K562 (cell line): ENCODE measurements around the gene TGFBR3L. TPM values are rescaled to one million over a fixed set of nuclear protein-coding genes. Genes with fewer than 3 reads are reported as not detected.

ENCODE experiments used
- ATAC-seq: fragments of 200-7000 bp; cut with Tn5 transposase; 3 replicates; pipeline ENCODE4 v1.9.1; 2020; ENCODE audit warnings: moderate library complexity
- BruUV-seq: library from RNA; stranded (reverse); fragments of 400-500 nt; replicated peaks from 2 replicates; lab custom pipeline; 2021; lab: Mats Ljungman, UMichigan
- CTCF ChIA-PET: fragments of 300-600 bp; formaldehyde crosslinking; extraction: SDS; loops from one replicate; lab custom pipeline; 2021; ENCODE audit warnings: low intra/inter-chr PET ratio; lab: Yijun Ruan, JAX
- POLR2A ChIA-PET: fragments of 300-600, 350-650 bp; sonication (Branson Sonifier 250); formaldehyde crosslinking; extraction: SDS; loops from one replicate; lab custom pipeline; 2021; ENCODE audit warnings: antibody characterized with exemption, inconsistent platforms; lab: Yijun Ruan, JAX
- DNase-seq, 4 experiments: peaks; one replicate each; pipeline versions ENCODE4 v3.0.0 to v3.0.0-alpha.2; 2011 to 2018; ENCODE audit warnings: low spot score in 3 of 4, mixed read lengths in 3 of 4; ENCODE audit errors: extremely low read depth in 1 of 4
- FAIRE-seq: peaks from 2 replicates; lab custom pipeline; 2011; peaks lifted over from hg19 to GRCh38; lab: Jason Lieb, UNC
- H2AFZ ChIP-seq: 2 replicates; pipeline ENCODE4 v1.6.0; 2011; ENCODE audit warnings: low read depth, low read length, control low read depth, inconsistent platforms
- H3K27ac ChIP-seq: fragments of 200-600 bp; 3 replicates; pipeline ENCODE4 v1.8.0; 2011; ENCODE audit warnings: low read depth, mild to moderate bottlenecking, control low read depth, inconsistent platforms, low read length, moderate library complexity, mixed read lengths; ENCODE audit errors: extremely low read depth
- H3K27me3 ChIP-seq, 2 experiments: fragments of 300-600 bp in 1 of 2; 2 replicates in 1 of 2; 3 replicates in 1 of 2; pipeline versions ENCODE4 v1.6.0 to v1.8.0; 2011; ENCODE audit warnings: inconsistent platforms in 2 of 2, low read length in 2 of 2, mild to moderate bottlenecking in 1 of 2, mixed read lengths in 1 of 2, moderate library complexity in 1 of 2; ENCODE audit not compliant: control insufficient read depth in 2 of 2, insufficient read depth in 2 of 2
- H3K36me3 ChIP-seq: fragments of 300-600 bp; 3 replicates; pipeline ENCODE4 v1.8.0; 2011; ENCODE audit warnings: mild to moderate bottlenecking, low read length, inconsistent platforms; ENCODE audit not compliant: control insufficient read depth, insufficient read depth
- H3K4me1 ChIP-seq, 2 experiments: fragments of 200-600 bp in 1 of 2; replicated peaks in 1 of 2; 2 replicates in 1 of 2; 3 replicates in 1 of 2; pipeline versions ENCODE4 v1.5.1 to v1.8.0; 2011; ENCODE audit warnings: inconsistent platforms in 2 of 2, low read length in 2 of 2, mild to moderate bottlenecking in 1 of 2, mixed read lengths in 1 of 2, moderate library complexity in 1 of 2; ENCODE audit not compliant: control insufficient read depth in 2 of 2, insufficient read depth in 2 of 2
- H3K4me2 ChIP-seq: 2 replicates; pipeline ENCODE4 v1.6.1; 2011; ENCODE audit warnings: low read length, control low read depth, inconsistent platforms, mixed read lengths; ENCODE audit not compliant: insufficient read depth
- H3K4me3 ChIP-seq: fragments of 200-600 bp; sonication (generic), shearing (Covaris generic); 2 replicates; pipeline ENCODE4 v1.5.1; 2016; ENCODE audit warnings: control low read depth, inconsistent platforms
- H3K79me2 ChIP-seq: fragments of 200-600 bp; 3 replicates; pipeline ENCODE4 v1.8.0; 2011; ENCODE audit warnings: low read length, inconsistent platforms; ENCODE audit not compliant: control insufficient read depth, insufficient read depth
- H3K9ac ChIP-seq, 2 experiments: 2 replicates each; pipeline versions ENCODE4 v1.6.0 to v1.6.1; 2011; ENCODE audit warnings: low read depth in 2 of 2, low read length in 2 of 2, control low read depth in 1 of 2, inconsistent platforms in 1 of 2, mild to moderate bottlenecking in 1 of 2, mixed read lengths in 1 of 2; ENCODE audit not compliant: insufficient read depth in 1 of 2
- H3K9me1 ChIP-seq: one replicate; pipeline ENCODE4 v1.6.0; 2011; ENCODE audit warnings: inconsistent platforms, mild to moderate bottlenecking, low read length, moderate library complexity; ENCODE audit not compliant: control insufficient read depth, insufficient read depth
- H3K9me3 ChIP-seq: replicated peaks from 2 replicates; pipeline ENCODE4 v1.5.1; 2011; ENCODE audit warnings: low read depth, low read length, inconsistent platforms; ENCODE audit not compliant: control insufficient read depth, insufficient read depth
- H4K20me1 ChIP-seq: replicated peaks from 2 replicates; pipeline ENCODE4 v1.6.1; 2011; ENCODE audit warnings: low read length, inconsistent platforms, mixed read lengths; ENCODE audit not compliant: control insufficient read depth, insufficient read depth
- ETS1 ChIP-seq: conservative IDR thresholded peaks from 2 replicates; pipeline ENCODE4 v1.6.1; 2011; ENCODE audit warnings: low read depth, mild to moderate bottlenecking, low read length; ENCODE audit not compliant: control insufficient read depth
- POLR2G ChIP-seq: fragments of 200-400 bp; formaldehyde crosslinking; IDR thresholded peaks from 2 replicates; pipeline ENCODE4 v1.6.1; 2017; ENCODE audit warnings: low read depth, mild to moderate bottlenecking, antibody characterized with exemption, low read length, moderate library complexity
- ZNF121 ChIP-seq: sonication (generic); formaldehyde crosslinking; conservative IDR thresholded peaks from 2 replicates; pipeline ENCODE4 v1.8.0; 2022; ENCODE audit warnings: missing genetic modification reagents
- ZNF133 ChIP-seq: fragments of 250-450 bp; sonication (Bioruptor Pico); IDR thresholded peaks from 2 replicates; pipeline ENCODE4 v1.4.0; 2020; ENCODE audit warnings: mild to moderate bottlenecking
- WGBS: fragments of 100-300 bp; shearing (Covaris generic); methylation state at CpG from one replicate; pipeline ENCODE4 v1.1.6; 2016; ENCODE audit warnings: low coverage, mixed read lengths; ENCODE audit not compliant: insufficient coverage; ENCODE audit errors: missing lambda C conversion rate; 5-methylcytosine and 5-hydroxymethylcytosine counted together
- in situ Hi-C: fragments of 300-500 bp; cut with MboI; formaldehyde crosslinking; loops from 4 replicates; pipeline ENCODE4 v1.15.0; 2018; ENCODE audit warnings: inconsistent platforms, mixed read lengths
- intact Hi-C: fragments of 100-400 bp; cut with micrococcal nuclease; formaldehyde crosslinking; loops from 2 replicates; pipeline ENCODE4 v1.14.2; 2022
- polyA plus RNA-seq, 8 experiments: library from polyadenylated mRNA; depleted of rRNA in 4 of 8; stranded (reverse) in 5 of 8; unstranded in 3 of 8; fragments of >200 nt; fragmentation: Nextera tagmentation in 2 of 8; fragmentation: Illumina TruSeq in 1 of 8; extraction: Ambion mirVana in 2 of 8; extraction: Trizol in 1 of 8; gene quantifications; 2 replicates each; pipeline versions ENCODE4 v1.2.1 to v1.2.3, GENCODE V29; 2011 to 2014; ENCODE audit warnings: inconsistent platforms in 1 of 8, missing spikeins in 1 of 8
- total RNA-seq, 7 experiments: library from RNA; depleted of rRNA in 6 of 7; stranded (reverse); fragments of >200 nt in 6 of 7; fragmentation: Illumina TruSeq in 2 of 7; extraction: Trizol in 2 of 7; gene quantifications; 2 replicates each; pipeline versions ENCODE4 v1.2.1 to v1.2.3, GENCODE V29; 2011 to 2021; ENCODE audit warnings: low replicate concordance in 1 of 7

TGFBR3L gene
- total and polyA plus RNA-seq, 9 of the 15 experiments (the other 6 are each of a cell fraction or from before 2014, with no cell fraction given): not detected

GRCh38 chr19:7965921-7966665 lies 51.5 kb downstream of the TGFBR3L start:
- DNase-seq (no peak), ATAC-seq (no peak), FAIRE-seq (no peak)
- TF ChIP-seq ZNF121 (peak; percentile 73; the same call in 1 of the 2 replicates), ZNF133 (CRISPR knock-in tag) (no peak)
- H3K9me1 ChIP-seq: no peaks in the 10 kb centered on the region
- intact Hi-C loops (no loop called here), in situ Hi-C loops (no loop called here)
- WGBS: 97% methylated on average over 12 of the region's 12 CpGs
- BruUV-seq: no TSS peak
- H2AFZ ChIP-seq: no peak overlapping the region
- H3K4me2 ChIP-seq: no peak overlapping the region
- H3K4me3 ChIP-seq: no peak overlapping the region
- H3K79me2 ChIP-seq: no peaks in the 10 kb centered on the region
- ChIA-PET CTCF (no interaction called here), POLR2A (no interaction called here)
- H3K4me1 ChIP-seq: peaks cover 0 to 4% of the 10 kb centered on the region in 2 experiments; a peak in 2 of 5 replicates
- no peaks in the 10 kb centered on the region for H3K9me3 ChIP-seq
- H3K27me3 ChIP-seq: no peaks in the 10 kb centered on the region
- no peaks in the 10 kb centered on the region for H4K20me1 ChIP-seq
- no peak overlapping the region for H3K27ac ChIP-seq
- H3K9ac ChIP-seq: peak overlapping the region in 1 of 2 experiments; percentile 20; a peak in 1 of 4 replicates
- peaks cover 94% of the 10 kb centered on the region; the same call in 2 of the 3 replicates for H3K36me3 ChIP-seq

- peak overlapping the region in 1 of 2 experiments; percentile 70; a peak in 2 of 4 replicates for H3K9ac ChIP-seq
- DNase-seq: no peak
- peaks cover 89% of the 10 kb centered on the region; the same call in 2 of the 3 replicates for H3K36me3 ChIP-seq
- no peak overlapping the region for H2AFZ ChIP-seq
- H3K4me2 ChIP-seq: no peak overlapping the region
- H3K4me3 ChIP-seq: no peak overlapping the region
- ATAC-seq: no peak
- in situ Hi-C loops (no loop called here), intact Hi-C loops (no loop called here)
- peaks cover 0 to 4% of the 10 kb centered on the region in 2 experiments; a peak in 2 of 5 replicates for H3K4me1 ChIP-seq
- H3K9me1 ChIP-seq: no peaks in the 10 kb centered on the region
- H3K27me3 ChIP-seq: no peaks in the 10 kb centered on the region
- H3K27ac ChIP-seq: no peak overlapping the region
- H4K20me1 ChIP-seq: no peaks in the 10 kb centered on the region; the same call in 1 of the 2 replicates
- no TSS peak for BruUV-seq
- H3K9me3 ChIP-seq: no peaks in the 10 kb centered on the region
- no peak for FAIRE-seq
- CTCF ChIA-PET: no interaction called here
- 94% methylated on average over 15 of the region's 15 CpGs for WGBS
- no peaks in the 10 kb centered on the region for H3K79me2 ChIP-seq
- POLR2A ChIA-PET: interaction anchor here (0.5 to 3.7 kb wide), 3 partner anchors 24 to 132 kb away, joined by 3 to 15 read pairs (median 6); partner anchors contain the start of gene TIMM44
- TF ChIP-seq POLR2G (peak; percentile 51; the same call in 1 of the 2 replicates), ETS1 (no peak)
Measured at GRCh38 chr19:7968008-7968795, 53.6 kb downstream of the TGFBR3L start.
